ENCODE data around the gene RAB13. TPM values are rescaled to one million over a fixed set of nuclear protein-coding genes. Genes with fewer than 3 reads are reported as not detected.

RAB13 gene
- total and polyA plus RNA-seq, 2 donors (not counting 3 experiments of a cell fraction or from before 2014, with no cell fraction given): 76.0 to 124 TPM

DNA sequence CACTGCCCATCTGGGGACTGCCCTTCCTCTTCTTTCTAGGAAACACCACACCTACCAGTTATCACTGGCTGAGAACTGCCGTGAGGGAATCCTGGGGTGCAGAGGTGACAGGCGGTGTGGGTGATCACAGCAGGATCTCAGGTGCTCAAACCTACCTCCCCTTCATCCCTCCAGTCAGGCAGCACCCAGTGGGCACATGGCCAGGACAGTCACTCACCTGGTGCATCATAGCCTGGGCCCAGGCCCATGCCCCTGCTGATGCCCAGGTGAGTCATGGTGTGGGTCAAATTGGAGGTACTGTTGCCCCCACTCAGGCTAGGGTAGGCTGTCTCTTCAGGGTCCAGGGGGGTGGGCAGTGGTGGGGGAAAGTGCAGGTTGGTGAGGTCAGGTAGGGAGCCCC is 34.3 kb downstream of the RAB13 start:
- Histone ChIP-seq H2AFZ (ENCODE audit: low read depth, low read length) (no peak overlapping the region), H3K27me3 (ENCODE audit: control insufficient read depth in 2 of 2, insufficient read depth in 2 of 2, low read length in 2 of 2) (no peaks in the 10 kb centered on the region), H3K79me2 (ENCODE audit: control insufficient read depth, insufficient read depth, low read length) (peaks cover 22% of the 10 kb centered on the region), H3K9me3 (replicated peaks; ENCODE audit: control insufficient read depth, insufficient read depth, low read length) (no peaks in the 10 kb centered on the region), H3K4me3 (replicated peaks in 1 of 3; ENCODE audit: insufficient read depth in 1 of 3, low read depth in 1 of 3, low read length in 3 of 3) (no peak overlapping the region), H3K4me1 (ENCODE audit: control insufficient read depth, extremely low read depth, insufficient read depth, low read length) (peaks cover 3% of the 10 kb centered on the region), H3K36me3 (ENCODE audit: control insufficient read depth in 2 of 2, extremely low read depth in 1 of 2, insufficient read depth in 2 of 2, low read length in 2 of 2) (peaks cover 6 to 50% of the 10 kb centered on the region in 2 experiments), H3K4me2 (ENCODE audit: insufficient read depth, low read length) (no peak overlapping the region), H4K20me1 (replicated peaks; ENCODE audit: control insufficient read depth, extremely low read depth, insufficient read depth, low read length) (no peaks in the 10 kb centered on the region), H3K9ac (replicated peaks; ENCODE audit: extremely low read depth, insufficient read depth, low read length) (no peak overlapping the region), H3K27ac (ENCODE audit: insufficient read depth, low read depth, low read length) (no peak overlapping the region), H3K9me1 (replicated peaks; ENCODE audit: control insufficient read depth, extremely low read depth, insufficient read depth, low read length) (no peaks in the 10 kb centered on the region)
- BruUV-seq (replicated peaks): TSS peak; percentile 12
- CTCF ChIA-PET: no interaction called here
- intact Hi-C loops (cut with micrococcal nuclease) (no loop called here), dilution Hi-C loops (cut with MboI; ENCODE audit: extremely low pct_ligation_motif_present, low sequenced_read_pairs) (no loop called here)
- POLR2A ChIA-PET: no interaction called here
- no peak for FAIRE-seq
- no peak for DNase-seq (ENCODE audit: low read depth, low spot score)
- TF ChIP-seq, protein P1, sequence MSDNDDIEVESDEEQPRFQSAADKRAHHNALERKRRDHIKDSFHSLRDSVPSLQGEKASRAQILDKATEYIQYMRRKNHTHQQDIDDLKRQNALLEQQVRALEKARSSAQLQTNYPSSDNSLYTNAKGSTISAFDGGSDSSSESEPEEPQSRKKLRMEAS (IDR thresholded peaks at IDR 0.05; ENCODE audit: insufficient read depth, insufficient read length): no peak
- no peak for TF ChIP-seq POLR2A (IDR thresholded peaks at IDR 0.05; ENCODE audit: low read depth, low read length)
- TF ChIP-seq, protein P2, sequence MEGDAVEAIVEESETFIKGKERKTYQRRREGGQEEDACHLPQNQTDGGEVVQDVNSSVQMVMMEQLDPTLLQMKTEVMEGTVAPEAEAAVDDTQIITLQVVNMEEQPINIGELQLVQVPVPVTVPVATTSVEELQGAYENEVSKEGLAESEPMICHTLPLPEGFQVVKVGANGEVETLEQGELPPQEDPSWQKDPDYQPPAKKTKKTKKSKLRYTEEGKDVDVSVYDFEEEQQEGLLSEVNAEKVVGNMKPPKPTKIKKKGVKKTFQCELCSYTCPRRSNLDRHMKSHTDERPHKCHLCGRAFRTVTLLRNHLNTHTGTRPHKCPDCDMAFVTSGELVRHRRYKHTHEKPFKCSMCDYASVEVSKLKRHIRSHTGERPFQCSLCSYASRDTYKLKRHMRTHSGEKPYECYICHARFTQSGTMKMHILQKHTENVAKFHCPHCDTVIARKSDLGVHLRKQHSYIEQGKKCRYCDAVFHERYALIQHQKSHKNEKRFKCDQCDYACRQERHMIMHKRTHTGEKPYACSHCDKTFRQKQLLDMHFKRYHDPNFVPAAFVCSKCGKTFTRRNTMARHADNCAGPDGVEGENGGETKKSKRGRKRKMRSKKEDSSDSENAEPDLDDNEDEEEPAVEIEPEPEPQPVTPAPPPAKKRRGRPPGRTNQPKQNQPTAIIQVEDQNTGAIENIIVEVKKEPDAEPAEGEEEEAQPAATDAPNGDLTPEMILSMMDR (IDR thresholded peaks at IDR 0.05; ENCODE audit: extremely low read depth in 1 of 2, insufficient read depth in 1 of 2, low read depth in 1 of 2, low read length in 2 of 2): no peak
- no peak for TF ChIP-seq MYC (IDR thresholded peaks at IDR 0.05; ENCODE audit: low read depth, low read length)

DNA sequence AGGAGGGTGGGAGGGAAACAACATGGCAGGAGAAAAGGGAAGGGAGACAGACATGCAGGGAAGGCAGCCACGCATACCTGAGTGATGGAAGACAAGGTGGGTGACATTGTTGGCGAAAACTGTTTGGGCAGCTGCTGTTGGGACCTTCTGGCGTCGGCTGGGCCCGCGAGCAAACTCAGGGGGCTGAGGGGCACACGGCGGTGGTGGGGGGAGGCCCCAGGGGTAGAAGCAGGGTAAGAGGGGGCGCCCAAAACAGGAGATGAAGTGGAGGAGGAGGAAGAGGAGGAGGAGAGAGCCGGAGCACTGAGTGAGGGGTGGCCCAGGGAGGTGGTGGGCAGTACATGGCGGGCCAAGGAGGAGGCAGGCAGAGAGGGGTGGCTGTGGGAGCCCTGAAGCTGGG is 35.0 kb downstream of the RAB13 start:
- no peak overlapping the region for H2AFZ ChIP-seq (ENCODE audit: low read depth, low read length)
- ChIA-PET POLR2A (no interaction called here), CTCF (no interaction called here)
- no peak overlapping the region for H3K27ac ChIP-seq (ENCODE audit: insufficient read depth, low read depth, low read length)
- H3K9ac ChIP-seq (replicated peaks; ENCODE audit: extremely low read depth, insufficient read depth, low read length): no peak overlapping the region
- no peaks in the 10 kb centered on the region for H3K9me3 ChIP-seq (replicated peaks; ENCODE audit: control insufficient read depth, insufficient read depth, low read length)
- BruUV-seq (replicated peaks): no TSS peak
- DNase-seq (ENCODE audit: low read depth, low spot score) (no peak), FAIRE-seq (no peak)
- intact Hi-C loops (cut with micrococcal nuclease): no loop called here
- H3K4me2 ChIP-seq (ENCODE audit: insufficient read depth, low read length): no peak overlapping the region
- H4K20me1 ChIP-seq (replicated peaks; ENCODE audit: control insufficient read depth, extremely low read depth, insufficient read depth, low read length): no peaks in the 10 kb centered on the region
- peaks cover 6 to 50% of the 10 kb centered on the region in 2 experiments for H3K36me3 ChIP-seq (ENCODE audit: control insufficient read depth in 2 of 2, extremely low read depth in 1 of 2, insufficient read depth in 2 of 2, low read length in 2 of 2)
- dilution Hi-C loops (cut with MboI; ENCODE audit: extremely low pct_ligation_motif_present, low sequenced_read_pairs): no loop called here
- H3K9me1 ChIP-seq (replicated peaks; ENCODE audit: control insufficient read depth, extremely low read depth, insufficient read depth, low read length): no peaks in the 10 kb centered on the region
- peaks cover 16% of the 10 kb centered on the region for H3K79me2 ChIP-seq (ENCODE audit: control insufficient read depth, insufficient read depth, low read length)
- TF ChIP-seq POLR2A (IDR thresholded peaks at IDR 0.05; ENCODE audit: low read depth, low read length) (no peak), POLR2AphosphoS5 (IDR thresholded peaks at IDR 0.05; ENCODE audit: insufficient read depth, low read depth, low read length) (no peak), JUN (IDR thresholded peaks at IDR 0.05; ENCODE audit: borderline replicate concordance, insufficient read depth, insufficient read length, low read depth) (no peak), MYC (IDR thresholded peaks at IDR 0.05; ENCODE audit: low read depth, low read length) (no peak)
- TF ChIP-seq, protein P2 (IDR thresholded peaks at IDR 0.05; ENCODE audit: extremely low read depth in 1 of 2, insufficient read depth in 1 of 2, low read depth in 1 of 2, low read length in 2 of 2): no peak
- H3K27me3 ChIP-seq (ENCODE audit: control insufficient read depth in 2 of 2, insufficient read depth in 2 of 2, low read length in 2 of 2): no peaks in the 10 kb centered on the region
- no peaks in the 10 kb centered on the region for H3K4me1 ChIP-seq (ENCODE audit: control insufficient read depth, extremely low read depth, insufficient read depth, low read length)
- H3K4me3 ChIP-seq (replicated peaks in 1 of 3; ENCODE audit: insufficient read depth in 1 of 3, low read depth in 1 of 3, low read length in 3 of 3): no peak overlapping the region
